ENCODE results near the gene SLC35F2. TPM values are rescaled to one million over a fixed set of nuclear protein-coding genes. Genes with fewer than 3 reads are reported as not detected.

SLC35F2 gene
- total RNA-seq, 4 donors from 2014 or later: 4.9 to 15.1 (median 8.8) TPM

- TF ChIP-seq, protein P1, sequence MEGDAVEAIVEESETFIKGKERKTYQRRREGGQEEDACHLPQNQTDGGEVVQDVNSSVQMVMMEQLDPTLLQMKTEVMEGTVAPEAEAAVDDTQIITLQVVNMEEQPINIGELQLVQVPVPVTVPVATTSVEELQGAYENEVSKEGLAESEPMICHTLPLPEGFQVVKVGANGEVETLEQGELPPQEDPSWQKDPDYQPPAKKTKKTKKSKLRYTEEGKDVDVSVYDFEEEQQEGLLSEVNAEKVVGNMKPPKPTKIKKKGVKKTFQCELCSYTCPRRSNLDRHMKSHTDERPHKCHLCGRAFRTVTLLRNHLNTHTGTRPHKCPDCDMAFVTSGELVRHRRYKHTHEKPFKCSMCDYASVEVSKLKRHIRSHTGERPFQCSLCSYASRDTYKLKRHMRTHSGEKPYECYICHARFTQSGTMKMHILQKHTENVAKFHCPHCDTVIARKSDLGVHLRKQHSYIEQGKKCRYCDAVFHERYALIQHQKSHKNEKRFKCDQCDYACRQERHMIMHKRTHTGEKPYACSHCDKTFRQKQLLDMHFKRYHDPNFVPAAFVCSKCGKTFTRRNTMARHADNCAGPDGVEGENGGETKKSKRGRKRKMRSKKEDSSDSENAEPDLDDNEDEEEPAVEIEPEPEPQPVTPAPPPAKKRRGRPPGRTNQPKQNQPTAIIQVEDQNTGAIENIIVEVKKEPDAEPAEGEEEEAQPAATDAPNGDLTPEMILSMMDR (IDR thresholded peaks at IDR 0.05): no peak
- no peak for ATAC-seq (ENCODE audit: low FRiP score)
- DNase-seq (ENCODE audit: low spot score): no peak
Observed at GRCh38 chr11:107804211-107804610, 54.4 kb downstream of the SLC35F2 start.

DNA sequence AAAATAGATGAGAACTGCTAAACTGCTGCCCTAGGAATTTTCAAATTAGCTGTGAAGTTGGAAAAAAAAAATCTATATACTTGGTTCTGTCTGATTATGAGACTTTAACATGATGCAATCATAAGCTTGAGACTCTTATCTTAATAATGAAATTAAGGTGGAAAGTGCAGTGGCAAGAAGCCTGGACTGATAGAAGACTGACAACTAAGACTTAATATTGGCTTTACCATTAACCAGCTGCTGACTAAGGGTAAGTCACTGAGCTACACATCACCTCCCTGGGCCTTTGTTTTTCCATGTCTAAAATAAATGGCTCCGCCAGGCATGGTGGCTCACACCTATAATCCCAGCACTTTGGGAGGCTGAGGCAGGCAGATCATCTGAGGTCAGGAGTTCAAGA, 56.9 kb downstream of the SLC35F2 start:
- DNase-seq (ENCODE audit: low spot score) (no peak), ATAC-seq (ENCODE audit: low FRiP score) (no peak)
- TF ChIP-seq, protein P1 (IDR thresholded peaks at IDR 0.05): no peak

DNA sequence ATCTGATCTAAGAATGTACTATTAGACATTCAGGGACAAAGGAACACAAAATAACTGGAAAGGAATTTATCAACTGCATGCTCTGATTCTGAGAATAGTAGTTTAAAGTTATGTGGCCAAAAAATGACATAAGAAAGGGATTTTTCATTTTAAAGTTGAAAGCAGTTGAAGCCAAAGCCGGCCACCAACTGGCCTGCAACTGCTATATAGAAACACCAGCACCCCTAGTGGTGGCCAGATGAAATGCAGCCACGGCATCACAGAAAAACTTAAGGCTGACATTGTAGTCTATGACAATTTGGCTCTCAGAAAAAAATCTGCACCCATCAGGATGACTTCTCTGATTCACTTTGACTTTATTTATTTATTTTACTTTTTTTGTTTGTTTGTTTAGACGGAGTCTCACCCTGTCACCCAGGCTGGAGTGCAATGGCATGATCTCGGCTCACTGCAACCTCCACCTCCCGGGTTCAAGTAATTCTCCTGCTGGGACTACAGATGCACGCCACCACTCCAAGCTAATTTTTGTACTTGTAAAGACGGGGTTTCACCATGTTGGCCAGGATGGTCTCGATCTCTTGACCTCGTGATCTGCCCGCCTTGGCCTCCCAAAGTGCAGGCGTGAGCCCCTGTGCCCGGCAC, 59.2 kb downstream of the SLC35F2 start:
- peak; percentile 79 for DNase-seq (ENCODE audit: low spot score)
- TF ChIP-seq, protein P1 (IDR thresholded peaks at IDR 0.05): peak in 1 of 3 donors; percentile 76
- ATAC-seq (ENCODE audit: low FRiP score): peak; percentile 62

DNA sequence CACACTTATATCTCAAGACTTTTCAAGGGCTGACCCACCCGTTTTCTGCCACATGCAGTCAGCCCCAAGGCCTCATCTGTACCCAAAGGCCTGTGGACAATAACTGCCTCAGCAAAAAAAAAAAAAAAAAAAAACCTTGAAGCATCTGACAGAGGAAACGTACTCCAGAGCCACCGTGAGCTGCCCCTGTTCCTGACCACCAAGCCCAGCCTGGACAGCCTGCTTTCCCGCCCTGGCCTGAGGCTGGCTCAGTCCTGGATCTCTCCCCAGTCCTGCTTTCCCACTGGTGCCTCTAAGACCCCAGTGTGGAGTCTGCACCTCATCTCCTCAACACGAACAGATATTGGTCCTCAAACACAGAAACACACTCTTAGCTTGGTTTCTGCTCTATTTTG, 66.5 kb downstream of the SLC35F2 start:
- TF ChIP-seq, protein P1 (IDR thresholded peaks at IDR 0.05): no peak
- DNase-seq (ENCODE audit: low spot score) (no peak), ATAC-seq (ENCODE audit: low FRiP score) (no peak)

GRCh38 chr11:107791343-107792048, 67.1 kb downstream of the SLC35F2 start:
- ATAC-seq (ENCODE audit: low FRiP score): no peak
- no peak for DNase-seq (ENCODE audit: low spot score)
- TF ChIP-seq, protein P1 (IDR thresholded peaks at IDR 0.05): no peak

DNA sequence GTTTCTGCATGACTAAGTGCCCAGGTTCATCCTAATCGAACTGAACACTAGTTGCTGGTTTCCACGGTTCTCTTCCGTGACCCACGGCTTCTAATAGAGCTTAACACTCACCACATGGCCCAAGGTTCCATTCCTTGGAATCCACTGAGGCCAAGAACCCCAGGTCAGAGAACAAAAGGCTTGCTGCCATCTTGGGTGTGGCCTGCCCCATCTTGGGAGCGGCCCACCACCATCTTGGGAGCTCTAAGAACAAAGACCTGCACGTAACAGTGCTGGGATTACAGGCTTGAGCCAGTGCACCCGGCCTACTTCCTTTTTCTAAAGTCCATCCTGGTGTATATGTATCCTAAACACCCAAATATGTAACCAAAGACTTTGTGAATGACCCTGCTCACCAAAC, 68.8 kb downstream of the SLC35F2 start:
- TF ChIP-seq, protein P1 (IDR thresholded peaks at IDR 0.05): no peak
- ATAC-seq (ENCODE audit: low FRiP score) (no peak), DNase-seq (ENCODE audit: low spot score) (no peak)

- TF ChIP-seq, protein P1 (IDR thresholded peaks at IDR 0.05): no peak
- DNase-seq (ENCODE audit: low spot score) (no peak), ATAC-seq (ENCODE audit: low FRiP score) (no peak)
Observed at GRCh38 chr11:107787733-107788132, 70.9 kb downstream of the SLC35F2 start.
